Measurements from ENCODE around the gene C10orf90.

The C10orf90 gene

DNA sequence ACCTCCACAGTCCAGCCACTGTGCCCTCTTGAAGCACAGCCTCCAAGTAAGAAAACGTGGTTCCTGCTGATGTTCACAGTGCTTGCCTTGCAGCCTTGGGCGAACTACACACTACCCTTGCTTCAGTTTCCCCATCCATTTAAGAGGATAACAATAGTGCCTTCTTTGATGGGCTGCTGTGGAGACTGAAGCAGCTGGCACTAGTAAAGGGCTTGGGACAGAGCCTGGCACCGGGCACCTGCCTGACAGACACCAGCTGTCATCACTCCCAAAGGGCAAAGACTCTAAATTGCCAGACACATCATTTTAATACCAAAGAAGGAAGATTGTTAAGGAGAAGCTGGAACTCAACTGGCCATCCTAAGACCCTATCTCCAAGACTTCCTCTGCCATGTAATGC lies 3.1 kb upstream of the C10orf90 start:
- no peak for TF ChIP-seq MYC (IDR thresholded peaks at IDR 0.05; ENCODE audit: low read depth, low read length)
- TF ChIP-seq, protein P1, sequence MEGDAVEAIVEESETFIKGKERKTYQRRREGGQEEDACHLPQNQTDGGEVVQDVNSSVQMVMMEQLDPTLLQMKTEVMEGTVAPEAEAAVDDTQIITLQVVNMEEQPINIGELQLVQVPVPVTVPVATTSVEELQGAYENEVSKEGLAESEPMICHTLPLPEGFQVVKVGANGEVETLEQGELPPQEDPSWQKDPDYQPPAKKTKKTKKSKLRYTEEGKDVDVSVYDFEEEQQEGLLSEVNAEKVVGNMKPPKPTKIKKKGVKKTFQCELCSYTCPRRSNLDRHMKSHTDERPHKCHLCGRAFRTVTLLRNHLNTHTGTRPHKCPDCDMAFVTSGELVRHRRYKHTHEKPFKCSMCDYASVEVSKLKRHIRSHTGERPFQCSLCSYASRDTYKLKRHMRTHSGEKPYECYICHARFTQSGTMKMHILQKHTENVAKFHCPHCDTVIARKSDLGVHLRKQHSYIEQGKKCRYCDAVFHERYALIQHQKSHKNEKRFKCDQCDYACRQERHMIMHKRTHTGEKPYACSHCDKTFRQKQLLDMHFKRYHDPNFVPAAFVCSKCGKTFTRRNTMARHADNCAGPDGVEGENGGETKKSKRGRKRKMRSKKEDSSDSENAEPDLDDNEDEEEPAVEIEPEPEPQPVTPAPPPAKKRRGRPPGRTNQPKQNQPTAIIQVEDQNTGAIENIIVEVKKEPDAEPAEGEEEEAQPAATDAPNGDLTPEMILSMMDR (IDR thresholded peaks at IDR 0.05; ENCODE audit: low read depth, low read length), result no peak
- TF ChIP-seq, protein P2, sequence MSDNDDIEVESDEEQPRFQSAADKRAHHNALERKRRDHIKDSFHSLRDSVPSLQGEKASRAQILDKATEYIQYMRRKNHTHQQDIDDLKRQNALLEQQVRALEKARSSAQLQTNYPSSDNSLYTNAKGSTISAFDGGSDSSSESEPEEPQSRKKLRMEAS (IDR thresholded peaks at IDR 0.05; ENCODE audit: low read depth, low read length), result no peak
- no peak for TF ChIP-seq POLR2A (IDR thresholded peaks at IDR 0.05; ENCODE audit: extremely low read depth, insufficient read length)
- no peak for DNase-seq (ENCODE audit: low read depth)
- no peak overlapping the region for H3K4me3 ChIP-seq (ENCODE audit: low read depth, low read length)

DNA sequence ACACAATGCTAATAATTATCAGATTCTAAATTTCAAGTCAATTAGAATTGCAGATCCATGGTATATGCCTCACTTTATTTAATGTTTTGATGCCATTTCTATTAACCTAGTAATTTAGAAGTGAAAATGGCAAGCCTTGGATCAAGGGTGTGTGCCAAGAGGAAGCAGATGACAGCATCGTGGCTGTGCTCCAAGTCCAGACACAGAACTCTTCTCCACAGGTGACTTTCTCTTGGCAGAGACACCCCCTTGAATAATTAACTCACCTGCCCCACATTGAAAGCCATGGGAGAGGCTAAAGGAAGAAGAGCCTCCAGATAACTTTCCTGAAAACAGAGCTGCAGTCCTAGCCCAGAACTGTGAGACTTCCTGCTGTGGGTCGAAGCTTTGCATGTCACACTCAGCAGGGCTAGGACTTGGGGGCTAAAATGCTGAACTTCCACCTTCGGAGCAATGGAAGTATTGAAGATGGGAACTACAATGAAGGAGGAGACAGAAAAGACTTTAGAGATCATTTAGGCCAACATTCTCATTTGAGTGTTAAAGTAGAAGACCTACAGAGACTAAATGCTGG lies 996 bp upstream of the C10orf90 start:
- TF ChIP-seq MYC (IDR thresholded peaks at IDR 0.05; ENCODE audit: low read depth, low read length), result no peak
- TF ChIP-seq, protein P2 (IDR thresholded peaks at IDR 0.05; ENCODE audit: low read depth, low read length), result no peak
- TF ChIP-seq POLR2A (IDR thresholded peaks at IDR 0.05; ENCODE audit: extremely low read depth, insufficient read length), result no peak
- TF ChIP-seq, protein P1 (IDR thresholded peaks at IDR 0.05; ENCODE audit: low read depth, low read length), result no peak
- DNase-seq (ENCODE audit: low read depth), result no peak
- H3K4me3 ChIP-seq (ENCODE audit: low read depth, low read length), result no peak overlapping the region

DNA sequence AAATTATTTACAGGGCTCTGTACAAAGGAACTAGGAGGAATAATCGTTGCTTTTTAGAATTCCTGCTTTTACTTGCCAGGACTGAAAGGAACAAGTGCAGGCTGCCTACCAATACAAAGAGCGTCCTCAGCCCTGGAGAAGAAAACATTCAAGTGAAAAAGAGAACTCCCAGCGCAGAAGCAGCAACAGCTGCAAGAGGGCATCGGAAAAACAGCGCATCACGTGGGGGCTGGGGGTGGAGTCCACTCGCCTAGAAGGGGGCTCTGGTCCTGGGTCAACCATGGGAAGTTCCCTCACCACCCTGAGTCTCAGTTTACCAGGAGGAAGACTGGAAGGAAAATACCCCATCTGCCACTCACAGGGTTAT lies 385 bp upstream of the C10orf90 start:
- H3K4me3 ChIP-seq (ENCODE audit: low read depth, low read length), result no peak overlapping the region
- TF ChIP-seq, protein P2 (IDR thresholded peaks at IDR 0.05; ENCODE audit: low read depth, low read length), result no peak
- TF ChIP-seq MYC (IDR thresholded peaks at IDR 0.05; ENCODE audit: low read depth, low read length) (no peak), POLR2A (IDR thresholded peaks at IDR 0.05; ENCODE audit: extremely low read depth, insufficient read length) (no peak)
- TF ChIP-seq, protein P1 (IDR thresholded peaks at IDR 0.05; ENCODE audit: low read depth, low read length), result no peak
- DNase-seq (ENCODE audit: low read depth), result no peak

DNA sequence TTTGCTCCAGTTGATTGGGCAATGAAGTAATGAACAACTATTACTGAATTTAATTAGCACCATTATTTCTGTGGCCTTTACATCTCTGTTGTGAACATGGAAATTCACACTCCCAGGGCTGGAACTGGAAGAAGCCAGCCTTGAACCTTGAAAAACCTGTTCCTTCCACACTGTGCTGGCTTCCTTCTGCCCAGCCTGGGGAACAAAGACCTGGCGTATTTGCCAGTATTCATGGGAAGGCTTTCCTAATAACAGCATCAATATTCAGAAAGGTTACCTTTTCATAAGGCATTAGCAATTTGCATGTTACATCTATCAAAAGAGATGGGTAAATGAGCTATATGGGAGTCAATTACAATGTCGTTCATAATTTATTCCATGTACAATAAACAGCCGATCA lies 1.3 kb downstream of the C10orf90 start:
- no peak overlapping the region for H3K4me3 ChIP-seq (ENCODE audit: low read depth, low read length)

DNA sequence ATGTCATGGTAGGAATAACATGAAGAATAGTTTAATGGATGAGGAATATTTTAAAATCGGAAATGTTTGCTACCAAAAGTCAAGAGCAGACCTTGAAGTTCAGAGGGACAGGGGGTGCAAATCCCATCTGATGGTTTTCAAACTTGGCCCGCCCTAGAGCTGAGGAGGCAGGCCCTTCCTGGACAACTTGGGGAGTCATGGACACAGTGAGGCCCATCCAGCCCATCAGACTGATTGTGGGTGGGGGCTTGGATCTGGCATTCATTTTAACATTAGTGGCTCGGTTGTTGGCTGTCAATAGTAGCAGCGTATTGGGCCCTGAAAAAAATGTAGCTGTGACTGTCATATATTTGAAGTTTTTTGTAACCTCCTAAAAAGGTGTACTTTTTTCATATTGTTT lies 2.0 kb downstream of the C10orf90 start:
- DNase-seq (ENCODE audit: low read depth), result no peak
- TF ChIP-seq POLR2A (IDR thresholded peaks at IDR 0.05; ENCODE audit: extremely low read depth, insufficient read length), result no peak
- TF ChIP-seq, protein P1 (IDR thresholded peaks at IDR 0.05; ENCODE audit: low read depth, low read length), result no peak
- no peak for TF ChIP-seq MYC (IDR thresholded peaks at IDR 0.05; ENCODE audit: low read depth, low read length)
- TF ChIP-seq, protein P2 (IDR thresholded peaks at IDR 0.05; ENCODE audit: low read depth, low read length), result no peak
- no peak overlapping the region for H3K4me3 ChIP-seq (ENCODE audit: low read depth, low read length)

More for the DNA sequence above, 1.3 kb downstream of the C10orf90 start:
- TF ChIP-seq, protein P1 (IDR thresholded peaks at IDR 0.05; ENCODE audit: low read depth, low read length), result no peak
- TF ChIP-seq POLR2A (IDR thresholded peaks at IDR 0.05; ENCODE audit: extremely low read depth, insufficient read length) (no peak), MYC (IDR thresholded peaks at IDR 0.05; ENCODE audit: low read depth, low read length) (no peak)
- TF ChIP-seq, protein P2 (IDR thresholded peaks at IDR 0.05; ENCODE audit: low read depth, low read length), result no peak
- no peak for DNase-seq (ENCODE audit: low read depth)
